ENCODE data around the gene MRGPRD. TPM values are rescaled to one million over a fixed set of nuclear protein-coding genes. Genes with fewer than 3 reads are reported as not detected.

The MRGPRD gene
- total and polyA plus RNA-seq, 4 donors = not detected

GRCh38 chr11:68988491-68988890, 7.7 kb upstream of the MRGPRD start:
- H3K27me3 ChIP-seq (ENCODE audit: control insufficient read depth in 4 of 4, insufficient read depth in 4 of 4, low read length in 3 of 4) = no peaks in the 10 kb centered on the region
- H3K27ac ChIP-seq (ENCODE audit: low read depth in 1 of 2, low read length in 2 of 2) = no peak overlapping the region
- no peaks in the 10 kb centered on the region for H3K36me3 ChIP-seq (ENCODE audit: control insufficient read depth in 4 of 4, insufficient read depth in 3 of 4, low read depth in 1 of 4, low read length in 3 of 4)
- H3K4me3 ChIP-seq (ENCODE audit: low read depth in 1 of 3, low read length in 3 of 3) = no peak overlapping the region
- no peak overlapping the region for H3K9ac ChIP-seq (ENCODE audit: low read depth in 1 of 2, low read length in 2 of 2)
- H3K9me3 ChIP-seq (ENCODE audit: control insufficient read depth in 4 of 4, low read length in 3 of 4) = no peaks in the 10 kb centered on the region
- TF ChIP-seq, protein P1, sequence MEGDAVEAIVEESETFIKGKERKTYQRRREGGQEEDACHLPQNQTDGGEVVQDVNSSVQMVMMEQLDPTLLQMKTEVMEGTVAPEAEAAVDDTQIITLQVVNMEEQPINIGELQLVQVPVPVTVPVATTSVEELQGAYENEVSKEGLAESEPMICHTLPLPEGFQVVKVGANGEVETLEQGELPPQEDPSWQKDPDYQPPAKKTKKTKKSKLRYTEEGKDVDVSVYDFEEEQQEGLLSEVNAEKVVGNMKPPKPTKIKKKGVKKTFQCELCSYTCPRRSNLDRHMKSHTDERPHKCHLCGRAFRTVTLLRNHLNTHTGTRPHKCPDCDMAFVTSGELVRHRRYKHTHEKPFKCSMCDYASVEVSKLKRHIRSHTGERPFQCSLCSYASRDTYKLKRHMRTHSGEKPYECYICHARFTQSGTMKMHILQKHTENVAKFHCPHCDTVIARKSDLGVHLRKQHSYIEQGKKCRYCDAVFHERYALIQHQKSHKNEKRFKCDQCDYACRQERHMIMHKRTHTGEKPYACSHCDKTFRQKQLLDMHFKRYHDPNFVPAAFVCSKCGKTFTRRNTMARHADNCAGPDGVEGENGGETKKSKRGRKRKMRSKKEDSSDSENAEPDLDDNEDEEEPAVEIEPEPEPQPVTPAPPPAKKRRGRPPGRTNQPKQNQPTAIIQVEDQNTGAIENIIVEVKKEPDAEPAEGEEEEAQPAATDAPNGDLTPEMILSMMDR (IDR thresholded peaks at IDR 0.05; ENCODE audit: low read depth, low read length, missing input control) = no peak
- TF ChIP-seq FOXA1 (IDR thresholded peaks at IDR 0.05) = no peak
- TF ChIP-seq RAD21 (IDR thresholded peaks at IDR 0.05) = no peak
- no peak for TF ChIP-seq ATF3 (IDR thresholded peaks at IDR 0.05)
- TF ChIP-seq, protein P2, sequence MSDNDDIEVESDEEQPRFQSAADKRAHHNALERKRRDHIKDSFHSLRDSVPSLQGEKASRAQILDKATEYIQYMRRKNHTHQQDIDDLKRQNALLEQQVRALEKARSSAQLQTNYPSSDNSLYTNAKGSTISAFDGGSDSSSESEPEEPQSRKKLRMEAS (IDR thresholded peaks at IDR 0.05) = no peak
- no peak for TF ChIP-seq NR2F2 (IDR thresholded peaks at IDR 0.05)
- TF ChIP-seq, protein P3, sequence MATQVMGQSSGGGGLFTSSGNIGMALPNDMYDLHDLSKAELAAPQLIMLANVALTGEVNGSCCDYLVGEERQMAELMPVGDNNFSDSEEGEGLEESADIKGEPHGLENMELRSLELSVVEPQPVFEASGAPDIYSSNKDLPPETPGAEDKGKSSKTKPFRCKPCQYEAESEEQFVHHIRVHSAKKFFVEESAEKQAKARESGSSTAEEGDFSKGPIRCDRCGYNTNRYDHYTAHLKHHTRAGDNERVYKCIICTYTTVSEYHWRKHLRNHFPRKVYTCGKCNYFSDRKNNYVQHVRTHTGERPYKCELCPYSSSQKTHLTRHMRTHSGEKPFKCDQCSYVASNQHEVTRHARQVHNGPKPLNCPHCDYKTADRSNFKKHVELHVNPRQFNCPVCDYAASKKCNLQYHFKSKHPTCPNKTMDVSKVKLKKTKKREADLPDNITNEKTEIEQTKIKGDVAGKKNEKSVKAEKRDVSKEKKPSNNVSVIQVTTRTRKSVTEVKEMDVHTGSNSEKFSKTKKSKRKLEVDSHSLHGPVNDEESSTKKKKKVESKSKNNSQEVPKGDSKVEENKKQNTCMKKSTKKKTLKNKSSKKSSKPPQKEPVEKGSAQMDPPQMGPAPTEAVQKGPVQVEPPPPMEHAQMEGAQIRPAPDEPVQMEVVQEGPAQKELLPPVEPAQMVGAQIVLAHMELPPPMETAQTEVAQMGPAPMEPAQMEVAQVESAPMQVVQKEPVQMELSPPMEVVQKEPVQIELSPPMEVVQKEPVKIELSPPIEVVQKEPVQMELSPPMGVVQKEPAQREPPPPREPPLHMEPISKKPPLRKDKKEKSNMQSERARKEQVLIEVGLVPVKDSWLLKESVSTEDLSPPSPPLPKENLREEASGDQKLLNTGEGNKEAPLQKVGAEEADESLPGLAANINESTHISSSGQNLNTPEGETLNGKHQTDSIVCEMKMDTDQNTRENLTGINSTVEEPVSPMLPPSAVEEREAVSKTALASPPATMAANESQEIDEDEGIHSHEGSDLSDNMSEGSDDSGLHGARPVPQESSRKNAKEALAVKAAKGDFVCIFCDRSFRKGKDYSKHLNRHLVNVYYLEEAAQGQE (IDR thresholded peaks at IDR 0.05) = no peak
- TF ChIP-seq FOXA2 (IDR thresholded peaks at IDR 0.05) = no peak
- TF ChIP-seq EGR1 (IDR thresholded peaks at IDR 0.05; ENCODE audit: low read depth in 2 of 2) = no peak
- no peak for TF ChIP-seq GABPA (IDR thresholded peaks at IDR 0.05 in 1 of 2, conservative IDR thresholded peaks at IDR 0.05 in 1 of 2)
- DNase-seq (ENCODE audit: low spot score) = no peak
- H3K4me1 ChIP-seq (ENCODE audit: control insufficient read depth in 4 of 4, insufficient read depth in 4 of 4, low read length in 3 of 4) = no peaks in the 10 kb centered on the region

DNA sequence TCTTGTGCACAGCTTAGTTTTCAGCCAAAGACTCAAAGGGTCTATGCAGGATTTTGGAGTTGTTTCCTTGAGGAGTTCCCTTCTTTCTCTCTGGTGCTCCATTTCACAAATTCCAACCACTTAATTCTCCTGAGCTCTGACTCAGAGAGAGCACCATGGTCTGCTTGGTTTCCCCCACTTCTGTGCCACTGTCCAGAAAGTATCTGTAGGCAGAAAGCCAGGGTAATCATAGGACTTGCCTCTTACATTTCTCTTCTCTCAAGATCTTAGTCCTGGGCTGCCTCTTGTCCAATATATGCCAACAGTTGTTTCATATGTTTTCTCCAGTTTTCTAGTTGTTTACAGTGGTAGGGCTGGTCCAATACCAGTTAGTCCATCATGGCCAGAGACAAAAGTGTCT, 6.4 kb upstream of the MRGPRD start:
- Histone ChIP-seq H3K36me3 (ENCODE audit: control insufficient read depth in 4 of 4, insufficient read depth in 3 of 4, low read depth in 1 of 4, low read length in 3 of 4) (no peaks in the 10 kb centered on the region), H3K27me3 (ENCODE audit: control insufficient read depth in 4 of 4, insufficient read depth in 4 of 4, low read length in 3 of 4) (no peaks in the 10 kb centered on the region), H3K27ac (ENCODE audit: low read depth in 1 of 2, low read length in 2 of 2) (no peak overlapping the region), H3K4me1 (ENCODE audit: control insufficient read depth in 4 of 4, insufficient read depth in 4 of 4, low read length in 3 of 4) (no peaks in the 10 kb centered on the region), H3K9ac (ENCODE audit: low read depth in 1 of 2, low read length in 2 of 2) (no peak overlapping the region), H3K4me3 (ENCODE audit: low read depth in 1 of 3, low read length in 3 of 3) (no peak overlapping the region), H3K9me3 (ENCODE audit: control insufficient read depth in 4 of 4, low read length in 3 of 4) (no peaks in the 10 kb centered on the region)
- DNase-seq (ENCODE audit: low spot score) = no peak
- TF ChIP-seq EGR1 (IDR thresholded peaks at IDR 0.05; ENCODE audit: low read depth in 2 of 2) (no peak), HNF4G (IDR thresholded peaks at IDR 0.05) (no peak), FOXA2 (IDR thresholded peaks at IDR 0.05) (no peak), GABPA (IDR thresholded peaks at IDR 0.05 in 1 of 2, conservative IDR thresholded peaks at IDR 0.05 in 1 of 2) (no peak), FOXA1 (IDR thresholded peaks at IDR 0.05) (no peak), SP1 (IDR thresholded peaks at IDR 0.05) (no peak), RXRA (IDR thresholded peaks at IDR 0.05) (no peak)
- TF ChIP-seq, protein P3 (IDR thresholded peaks at IDR 0.05) = no peak
- TF ChIP-seq, protein P1 (IDR thresholded peaks at IDR 0.05; ENCODE audit: low read depth, low read length, missing input control) = no peak
